ENCODE measurements around the gene DRICH1. TPM values are rescaled to one million over a fixed set of nuclear protein-coding genes. Genes with fewer than 3 reads are reported as not detected.
"Not testable (repeated sequence)": the region's sequence is repeated elsewhere in the genome, so short reads cannot be mapped to it uniquely, and the experiment has no call there.

The DRICH1 gene
- total RNA-seq, 1 donor: 0.54 TPM

GRCh38 chr22:23651676-23652075 lies 19.6 kb upstream of the DRICH1 start:
- no peak for DNase-seq (ENCODE audit: low read depth in 2 of 3, low spot score in 2 of 3)

- no peak for DNase-seq (ENCODE audit: low read depth in 2 of 3, low spot score in 2 of 3)
These were observed 17.0 kb upstream of the DRICH1 start for GRCh38 chr22:23649071-23649501.

GRCh38 chr22:23646526-23646925 lies 14.4 kb upstream of the DRICH1 start:
- not testable (repeated sequence) for DNase-seq (ENCODE audit: low read depth in 2 of 3, low spot score in 2 of 3)

GRCh38 chr22:23640206-23640605 lies 8.1 kb upstream of the DRICH1 start:
- not testable (repeated sequence) for DNase-seq (ENCODE audit: low read depth in 2 of 3, low spot score in 2 of 3)

- DNase-seq (ENCODE audit: low read depth in 2 of 3, low spot score in 2 of 3): no peak
These were observed 7.5 kb upstream of the DRICH1 start for GRCh38 chr22:23639661-23640060.

GRCh38 chr22:23638611-23639010 lies 6.5 kb upstream of the DRICH1 start:
- DNase-seq (ENCODE audit: low read depth in 2 of 3, low spot score in 2 of 3): no peak

- not testable (repeated sequence) for DNase-seq (ENCODE audit: low read depth in 2 of 3, low spot score in 2 of 3)
These were observed 3.2 kb upstream of the DRICH1 start for GRCh38 chr22:23635291-23635690.

GRCh38 chr22:23628056-23628743 lies 3.9 kb downstream of the DRICH1 start:
- DNase-seq (ENCODE audit: low read depth in 2 of 3, low spot score in 2 of 3): not testable (repeated sequence)

- DNase-seq (ENCODE audit: low read depth in 2 of 3, low spot score in 2 of 3): peak; percentile 14 to 75 (median 44)
These were observed 4.6 kb downstream of the DRICH1 start for GRCh38 chr22:23627401-23628055.

- peak in 1 of 3 donors; percentile 8 for DNase-seq (ENCODE audit: low read depth in 2 of 3, low spot score in 2 of 3)
These were observed 5.7 kb downstream of the DRICH1 start for GRCh38 chr22:23626286-23626975.

GRCh38 chr22:23622634-23623033 lies 9.5 kb downstream of the DRICH1 start:
- no peak for DNase-seq (ENCODE audit: low read depth in 2 of 3, low spot score in 2 of 3)

- DNase-seq (ENCODE audit: low read depth in 2 of 3, low spot score in 2 of 3): not testable (repeated sequence)
These were observed 10.2 kb downstream of the DRICH1 start for GRCh38 chr22:23621916-23622315.

- no peak for DNase-seq (ENCODE audit: low read depth in 2 of 3, low spot score in 2 of 3)
These were observed 10.9 kb downstream of the DRICH1 start for GRCh38 chr22:23621082-23621780.

GRCh38 chr22:23613193-23613972 lies 18.7 kb downstream of the DRICH1 start:
- DNase-seq (ENCODE audit: low read depth in 2 of 3, low spot score in 2 of 3): no peak

- DNase-seq (ENCODE audit: low read depth in 2 of 3, low spot score in 2 of 3): no peak
These were observed 21.9 kb downstream of the DRICH1 start for GRCh38 chr22:23609983-23610781.

GRCh38 chr22:23608583-23608982 lies 23.5 kb downstream of the DRICH1 start:
- no peak for DNase-seq (ENCODE audit: low read depth in 2 of 3, low spot score in 2 of 3)

- no peak for DNase-seq (ENCODE audit: low read depth in 2 of 3, low spot score in 2 of 3)
These were observed 25.7 kb downstream of the DRICH1 start for GRCh38 chr22:23606204-23607131.

GRCh38 chr22:23604939-23605712 lies 27.0 kb downstream of the DRICH1 start:
- DNase-seq (ENCODE audit: low read depth in 2 of 3, low spot score in 2 of 3): no peak

Data from hematopoietic multipotent progenitor cell (in vitro differentiated cells).